Activated gamma-delta T cell treated with anti-CD3 and anti-CD28 coated beads, Interleukin-2, amount 50 U/mL, for 16 hours (primary cell): ENCODE results near the gene CACNA2D4.

Experiments used
- DNase-seq: peaks from one replicate; pipeline ENCODE4 v3.0.0-alpha.2; 2020; ENCODE audit warnings: low read depth

Gene CACNA2D4

DNA sequence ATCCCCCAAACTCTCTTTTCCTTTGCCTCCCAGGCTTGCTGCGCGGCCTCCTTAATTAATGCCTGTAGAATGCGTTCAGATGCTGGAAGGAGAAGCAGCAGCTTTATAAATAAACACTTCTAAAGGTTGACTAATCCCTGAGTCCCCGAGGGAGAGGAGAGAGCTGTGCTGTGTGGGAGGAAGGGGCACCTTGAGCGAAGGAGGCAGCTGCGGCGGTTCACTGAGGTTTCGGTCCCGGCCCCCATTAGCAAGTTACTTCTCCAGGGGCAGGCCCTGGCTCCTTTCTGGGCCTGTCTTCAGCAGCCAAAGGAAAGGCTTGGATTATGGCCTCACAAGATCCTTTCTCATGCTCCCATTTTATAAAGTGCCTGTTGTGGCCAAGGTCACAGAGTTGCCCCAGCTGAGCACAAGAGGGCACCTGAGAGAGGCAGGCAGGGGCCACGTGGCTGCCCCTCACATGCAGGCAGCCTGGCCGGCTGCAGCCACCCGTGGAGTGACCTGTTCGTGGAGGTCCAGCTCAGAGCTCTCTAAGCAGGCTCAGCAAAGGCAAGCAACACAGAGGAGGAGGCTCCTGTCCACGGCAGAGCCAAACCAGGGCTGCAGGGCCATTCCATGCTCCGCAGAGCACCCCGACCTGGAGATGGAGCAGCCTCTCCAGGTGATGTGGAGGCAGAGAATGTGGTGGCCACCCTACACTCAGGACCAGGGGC, 15.0 kb upstream of the CACNA2D4 start:
- no peak for DNase-seq

DNA sequence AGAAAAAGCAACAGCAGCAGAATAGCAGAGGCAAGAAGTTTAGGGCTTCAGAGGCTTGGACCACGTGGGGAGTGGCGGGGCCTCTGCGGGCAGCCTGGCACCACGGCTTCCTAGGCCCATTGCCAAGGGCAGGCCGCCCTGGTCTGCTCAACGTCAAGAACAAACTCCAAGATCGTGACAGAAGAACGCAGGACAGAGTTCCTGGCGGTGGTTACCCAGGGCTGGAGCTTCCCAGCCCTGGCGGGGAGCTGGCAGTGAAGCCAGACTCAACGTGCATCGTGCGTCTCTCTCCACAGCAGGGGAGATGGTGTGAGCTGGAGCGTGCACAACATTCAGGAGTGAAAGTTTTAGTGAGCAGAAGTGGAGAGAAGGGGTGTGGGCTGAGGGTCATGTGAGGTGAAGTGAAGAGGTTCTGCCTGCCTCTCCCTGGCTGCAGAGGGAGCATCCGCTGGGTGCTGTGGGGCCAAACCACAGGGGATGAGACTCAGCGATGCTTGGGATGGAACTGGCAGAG, 13.9 kb upstream of the CACNA2D4 start:
- DNase-seq = no peak

DNA sequence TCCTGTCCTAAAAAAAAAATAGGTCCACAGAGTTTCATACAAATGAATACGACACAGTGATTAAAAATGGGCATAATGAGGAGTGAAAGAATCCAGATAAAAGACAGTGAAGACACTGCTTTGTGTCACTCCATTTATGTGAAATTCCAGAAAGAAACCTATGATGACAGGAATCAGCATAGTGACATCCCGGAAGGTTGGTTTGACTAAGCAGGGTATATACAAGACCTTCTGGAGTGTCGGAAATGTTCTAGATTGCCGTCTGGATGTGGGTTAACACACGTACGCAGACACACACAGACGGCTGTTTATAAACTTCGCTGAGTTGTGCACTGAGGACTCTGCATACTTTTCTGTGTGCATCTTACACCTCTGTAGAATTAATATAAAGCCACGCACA, 13.2 kb upstream of the CACNA2D4 start:
- no peak for DNase-seq

DNA sequence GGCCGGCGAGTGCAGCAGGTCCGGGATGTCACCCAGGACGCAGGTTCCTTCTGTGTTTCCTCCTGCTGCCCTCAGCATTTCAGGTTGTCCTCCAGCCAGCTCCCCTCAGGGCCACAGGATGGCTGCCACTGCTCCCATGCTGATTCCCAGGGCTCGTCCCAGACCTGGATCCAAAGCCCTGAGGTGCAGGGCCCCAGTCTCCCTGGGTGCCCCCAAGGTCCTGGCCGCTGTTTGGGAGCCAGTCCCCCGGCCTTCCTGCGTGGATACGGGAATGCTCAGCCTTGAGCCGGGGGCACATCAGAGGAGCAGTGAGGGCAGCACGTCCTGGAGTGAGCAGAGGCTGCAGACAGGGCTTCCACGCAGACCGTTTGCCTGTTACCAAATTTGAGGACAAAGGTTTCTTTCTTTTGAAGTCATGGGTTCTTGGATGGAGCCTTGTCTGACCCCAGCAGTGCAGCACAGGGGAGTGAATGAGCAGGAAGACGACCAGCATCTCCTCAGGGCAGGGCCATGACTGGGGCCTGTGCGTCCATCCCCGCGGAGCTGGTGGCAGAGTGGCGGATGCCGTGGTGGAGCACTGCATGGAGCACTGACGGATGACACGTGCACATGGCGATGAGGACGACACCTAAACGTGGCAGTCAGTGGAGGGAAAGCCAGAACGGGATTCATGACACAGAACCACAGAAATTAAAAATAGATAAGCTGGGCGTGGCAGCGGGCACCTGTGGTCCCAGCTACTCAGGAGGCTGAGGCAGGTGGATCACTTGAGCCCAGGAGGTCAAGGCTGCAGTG, 12.5 kb upstream of the CACNA2D4 start:
- DNase-seq = no peak

DNA sequence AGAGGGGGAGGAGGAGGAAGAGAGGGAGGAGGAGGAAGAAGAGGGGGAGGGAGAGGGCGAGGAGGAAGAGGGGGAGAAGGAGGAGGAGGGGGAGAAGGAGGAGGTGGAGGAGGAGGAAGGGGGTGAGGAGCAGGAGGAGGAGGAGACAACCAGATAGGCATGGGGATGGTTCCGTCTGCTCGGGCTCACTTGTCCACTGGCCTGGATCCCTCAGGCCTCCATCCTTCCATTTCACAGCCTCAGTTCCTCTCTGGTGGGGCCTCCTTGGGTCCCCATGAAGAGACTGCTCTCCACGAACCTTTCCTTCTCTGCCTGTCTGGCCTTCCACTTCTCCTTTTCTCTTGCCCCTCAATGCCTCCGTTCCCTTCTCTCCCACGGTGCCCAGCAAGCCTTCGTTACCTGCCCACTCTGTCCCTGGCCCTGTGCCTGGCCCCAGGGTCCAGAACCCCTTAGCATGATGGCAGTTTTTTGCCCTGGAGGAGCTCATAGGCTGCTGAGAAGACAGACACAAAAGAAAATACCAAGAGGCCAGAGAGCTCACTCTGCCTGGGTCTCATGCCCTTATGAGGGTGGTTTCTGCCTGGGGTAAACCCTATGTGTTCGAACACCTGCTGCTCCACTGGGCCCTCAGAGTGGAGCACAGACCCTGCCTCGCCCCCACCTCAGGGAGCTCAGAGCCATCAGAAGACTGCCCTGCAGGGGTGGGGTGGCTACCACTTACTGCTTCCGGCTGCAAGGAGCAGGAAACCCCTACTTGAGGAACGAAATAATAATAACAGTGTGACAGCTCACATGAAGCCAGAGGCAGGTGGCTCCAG, 11.7 kb upstream of the CACNA2D4 start:
- no peak for DNase-seq

DNA sequence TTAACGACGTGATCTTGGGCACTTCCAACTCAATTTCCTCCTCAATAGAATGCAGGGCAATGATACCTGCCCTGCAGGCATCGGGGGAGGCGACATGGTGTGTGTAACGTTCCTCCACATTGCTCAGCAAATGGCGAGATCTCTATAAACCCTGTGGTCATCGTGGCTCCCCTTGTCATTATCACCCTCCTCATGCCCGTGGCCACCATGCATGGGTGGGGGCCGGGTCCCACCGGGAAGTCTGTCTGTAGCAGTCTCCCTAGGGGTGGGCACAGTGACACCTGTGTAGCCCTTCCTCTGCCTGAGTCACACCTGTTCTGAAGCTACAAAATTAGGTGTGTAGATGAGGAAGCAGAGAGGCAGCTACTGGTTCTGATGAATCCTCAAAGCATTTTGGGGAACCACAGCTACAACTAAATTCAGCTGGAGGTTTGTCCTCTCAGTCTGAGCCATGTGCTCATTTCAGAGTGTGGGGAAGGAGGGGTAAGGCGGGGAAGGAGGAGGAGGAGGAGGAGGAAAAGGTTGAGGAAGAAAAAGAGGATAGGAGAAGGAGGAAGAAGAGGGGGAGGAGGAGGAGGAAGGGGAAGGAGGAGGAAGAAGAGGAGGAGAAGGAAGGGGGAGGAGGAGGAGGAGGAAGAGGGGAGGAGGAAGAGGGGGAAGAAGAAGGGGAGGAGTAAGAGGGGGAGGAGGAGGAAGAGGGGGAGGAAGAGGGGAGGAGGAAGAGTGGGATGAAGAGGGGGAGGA, 11.0 kb upstream of the CACNA2D4 start:
- DNase-seq = no peak

DNA sequence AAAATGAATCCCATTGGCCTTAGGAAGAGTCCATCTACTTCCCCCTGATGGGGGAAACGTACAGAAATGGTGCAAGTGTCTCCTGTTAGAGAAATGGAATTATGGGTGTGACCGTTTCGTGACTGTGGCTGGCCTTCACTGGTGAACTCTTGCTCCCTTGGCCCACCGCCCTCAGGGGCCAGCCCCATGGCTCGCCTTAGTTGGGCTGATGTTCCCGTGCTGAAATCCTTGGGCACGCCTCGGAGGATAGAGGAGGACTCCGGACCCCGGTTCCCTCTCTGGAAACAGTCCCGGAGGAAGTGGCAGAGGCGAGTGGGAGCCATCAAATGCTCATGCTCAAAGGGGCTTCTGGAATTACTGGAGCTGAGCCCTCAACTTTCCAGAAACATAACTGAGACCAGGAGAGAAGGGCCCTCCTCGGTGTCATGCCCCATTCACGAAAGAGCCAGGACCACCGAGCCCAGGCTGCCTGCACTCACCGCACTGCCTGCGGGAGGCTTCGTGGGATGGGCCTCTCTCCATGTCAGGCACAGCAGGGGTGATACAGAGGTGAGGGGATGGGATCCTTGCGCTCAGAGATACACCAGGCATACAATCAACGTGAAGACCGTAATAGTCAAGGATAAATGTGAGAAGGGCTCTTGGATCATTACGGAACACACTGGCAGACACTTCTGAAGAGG, 10.1 kb upstream of the CACNA2D4 start:
- no peak for DNase-seq

DNA sequence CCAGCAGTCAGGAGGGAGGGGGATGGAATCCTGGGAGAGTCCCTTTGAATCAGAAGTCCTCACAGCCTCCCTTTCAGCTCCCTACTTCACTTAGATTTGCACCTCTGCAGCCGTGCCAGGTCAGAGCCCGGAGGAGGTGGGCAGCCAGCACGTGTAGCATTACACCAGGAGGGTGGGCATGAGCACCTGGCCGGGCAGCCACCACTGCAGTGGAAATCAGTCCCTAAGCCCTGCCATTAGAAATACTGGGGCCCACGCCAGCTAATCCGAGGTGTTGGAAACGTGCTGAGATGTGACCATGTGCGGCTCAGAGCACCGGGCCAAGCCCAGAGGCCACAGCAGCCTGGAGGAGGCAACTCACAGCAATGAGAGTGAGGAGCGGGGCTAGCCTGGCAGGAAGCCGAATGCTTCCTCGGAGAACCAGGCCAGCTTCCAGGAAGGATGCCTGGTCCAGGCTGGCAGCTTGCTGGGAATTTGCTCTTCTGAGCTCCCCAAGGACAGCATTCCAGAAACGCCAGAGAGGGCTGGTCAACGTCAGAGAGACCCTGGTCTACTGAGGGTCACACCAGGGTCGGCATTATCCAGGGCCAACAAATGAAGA, 9.4 kb upstream of the CACNA2D4 start:
- DNase-seq = no peak

DNA sequence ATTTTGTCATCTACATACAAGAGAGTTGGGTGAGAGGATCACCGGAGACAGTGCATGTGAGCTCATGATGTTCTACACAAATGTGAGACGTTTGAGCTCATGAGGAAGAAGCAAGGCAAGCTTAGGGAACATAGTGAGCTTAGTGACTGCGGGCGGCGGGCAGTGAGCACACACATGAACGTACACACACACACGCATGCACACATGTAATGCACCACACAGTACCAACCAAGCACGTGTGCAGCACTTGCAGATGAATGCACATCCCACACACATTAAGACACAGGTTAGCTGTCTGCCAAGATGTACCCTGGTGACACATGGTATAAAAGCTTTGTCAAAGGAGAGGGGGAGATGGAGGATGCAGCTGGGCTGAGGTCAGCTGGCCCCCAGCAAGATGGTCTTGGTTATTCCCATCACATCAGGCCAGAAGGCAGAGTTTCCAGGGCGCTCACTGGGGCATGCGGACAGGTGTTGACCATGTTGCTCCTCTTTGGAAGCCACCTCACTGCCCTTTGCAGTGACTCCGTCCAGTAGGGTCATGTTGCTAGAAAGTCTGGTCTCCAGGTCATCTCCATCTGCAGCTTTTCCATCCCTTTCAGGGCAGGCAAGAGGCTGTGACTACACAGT, 8.7 kb upstream of the CACNA2D4 start:
- DNase-seq = no peak

DNA sequence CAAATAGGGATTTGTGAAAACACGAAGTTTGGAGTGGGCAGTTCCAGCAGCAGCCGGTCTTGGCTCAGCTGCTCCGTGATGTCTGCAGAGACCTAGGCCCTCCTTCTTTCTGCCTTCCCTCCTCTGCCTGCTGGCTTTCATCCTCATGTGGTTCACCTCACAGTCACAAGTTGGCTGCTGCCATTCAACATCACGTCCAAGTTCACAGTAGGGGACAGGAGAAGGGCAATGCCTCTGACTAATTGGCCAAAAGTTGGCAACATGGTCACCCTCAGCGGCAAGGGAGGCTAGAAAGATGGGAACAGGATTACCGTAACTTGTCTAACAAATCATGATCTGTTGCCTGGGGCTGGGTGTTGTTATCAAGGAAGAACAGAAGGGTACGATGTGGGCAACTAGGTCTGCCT, 7.8 kb upstream of the CACNA2D4 start:
- DNase-seq = no peak

DNA sequence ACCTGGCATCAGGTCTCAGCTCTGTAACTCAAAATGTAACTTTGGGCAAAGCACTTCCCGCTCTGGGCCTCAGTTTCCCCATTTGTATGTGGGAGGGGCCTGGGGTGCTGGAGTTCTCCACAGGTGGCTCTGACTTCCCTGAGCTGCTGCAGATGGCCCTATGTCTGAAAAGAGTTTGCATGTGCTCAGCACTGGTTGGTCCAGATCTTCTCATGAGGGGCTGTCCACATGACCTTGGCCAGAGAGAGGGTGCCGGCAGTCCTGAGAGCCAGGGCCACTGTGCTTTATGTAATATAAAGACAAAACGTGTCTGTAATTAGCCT, 7.2 kb upstream of the CACNA2D4 start:
- DNase-seq = no peak

DNA sequence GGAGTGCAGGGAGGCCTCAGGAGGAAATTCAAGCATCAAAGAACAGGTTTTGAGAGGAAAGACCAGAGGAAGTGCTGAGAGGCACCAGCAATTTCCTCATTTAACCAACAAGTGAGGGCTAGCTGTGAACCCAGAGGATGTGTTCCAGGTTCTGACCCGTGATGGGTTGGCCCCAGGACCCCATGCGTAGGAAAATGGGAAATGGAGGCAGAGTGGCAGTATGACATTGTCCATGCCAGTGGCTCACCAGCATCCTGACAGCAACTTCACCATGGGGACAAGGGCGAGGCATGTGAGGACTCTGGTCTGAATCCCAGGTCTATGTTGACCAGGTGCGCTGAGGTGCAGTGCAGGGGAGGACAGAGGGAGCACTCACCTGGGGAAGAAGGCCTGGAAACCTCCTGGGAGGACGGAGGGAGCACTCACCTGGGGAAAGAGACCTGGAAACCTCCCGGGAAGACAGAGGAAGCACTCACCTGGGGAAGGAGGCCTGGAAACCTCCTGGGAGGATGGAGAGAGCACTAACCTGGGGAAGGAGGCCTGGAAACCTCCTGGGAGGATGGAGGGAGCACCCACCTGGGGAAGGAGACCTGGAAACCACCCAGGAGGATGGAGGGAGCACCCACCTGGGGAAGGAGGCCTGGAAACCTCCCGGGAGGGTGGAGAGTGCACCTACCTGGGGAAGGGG, 6.7 kb upstream of the CACNA2D4 start:
- no peak for DNase-seq

DNA sequence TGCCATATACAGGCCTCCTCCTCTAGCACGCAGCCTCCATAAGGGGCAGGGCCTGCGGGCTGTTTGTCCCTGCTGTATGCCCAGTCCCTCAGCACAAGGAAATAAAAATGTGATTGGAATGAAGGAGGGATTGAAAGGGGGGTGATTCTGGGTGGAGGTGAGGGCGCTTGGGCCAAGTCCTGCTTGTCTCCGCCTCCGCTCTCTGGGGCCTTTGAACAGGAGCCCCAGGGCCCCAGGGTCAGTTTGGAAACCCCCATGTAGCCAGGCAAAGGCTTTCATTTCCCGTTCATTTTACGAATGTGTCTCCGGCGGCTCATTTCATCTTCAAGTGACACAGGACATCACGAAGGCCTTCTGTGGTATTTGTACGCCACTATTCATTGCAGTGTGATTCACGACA, 4.5 kb upstream of the CACNA2D4 start:
- DNase-seq = no peak

DNA sequence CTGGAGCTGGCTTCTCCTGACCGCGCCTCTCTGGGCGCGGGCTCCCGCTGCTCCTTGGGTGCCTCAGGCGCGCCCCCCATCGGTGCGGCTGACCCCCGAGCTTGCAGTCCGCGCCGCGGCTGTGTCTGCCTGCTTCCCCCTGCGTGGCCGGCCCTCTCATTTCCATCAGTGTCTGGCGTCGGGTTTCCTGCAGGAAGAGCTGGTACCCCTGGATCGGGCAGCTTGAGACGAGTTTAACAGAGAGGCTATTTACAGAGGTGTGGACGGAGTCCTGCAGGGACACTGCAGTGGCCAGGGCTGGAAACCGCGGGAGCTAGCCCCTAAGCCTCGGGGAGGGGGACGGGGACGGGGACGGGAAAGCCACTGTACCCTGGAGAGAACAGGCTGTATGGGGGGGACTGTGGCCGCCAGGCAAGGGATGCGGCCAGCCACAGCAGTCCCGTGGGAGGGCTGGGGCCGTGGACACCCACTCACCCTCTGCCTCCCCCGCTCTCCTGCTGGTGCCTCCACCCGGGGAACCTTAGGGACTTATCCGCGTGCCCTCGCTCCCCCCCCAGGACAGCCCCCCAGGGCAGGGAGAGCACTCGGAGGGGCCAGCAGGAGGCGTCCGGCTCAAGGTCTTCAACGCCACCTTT, 3.7 kb upstream of the CACNA2D4 start:
- DNase-seq = no peak

DNA sequence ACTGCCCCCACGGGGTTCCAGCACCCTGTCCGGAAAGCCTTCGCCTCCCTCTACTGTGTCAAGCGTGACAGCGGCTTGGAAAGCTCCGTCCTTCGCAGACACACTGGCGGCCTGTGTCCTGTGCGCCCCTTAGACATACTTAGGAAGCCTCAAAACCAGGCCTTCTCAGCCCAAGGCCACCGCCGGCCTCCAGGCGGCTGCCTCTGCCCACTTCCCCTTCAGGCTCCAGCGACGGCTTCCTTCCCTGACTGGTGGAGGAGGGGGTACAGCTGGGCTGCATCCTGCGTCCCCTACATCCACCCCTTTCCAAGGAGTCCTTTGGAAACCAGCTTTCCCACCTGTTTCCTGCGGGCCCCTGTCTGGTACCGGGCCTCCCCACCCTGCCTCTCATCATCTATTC, 2.5 kb upstream of the CACNA2D4 start:
- DNase-seq = no peak

DNA sequence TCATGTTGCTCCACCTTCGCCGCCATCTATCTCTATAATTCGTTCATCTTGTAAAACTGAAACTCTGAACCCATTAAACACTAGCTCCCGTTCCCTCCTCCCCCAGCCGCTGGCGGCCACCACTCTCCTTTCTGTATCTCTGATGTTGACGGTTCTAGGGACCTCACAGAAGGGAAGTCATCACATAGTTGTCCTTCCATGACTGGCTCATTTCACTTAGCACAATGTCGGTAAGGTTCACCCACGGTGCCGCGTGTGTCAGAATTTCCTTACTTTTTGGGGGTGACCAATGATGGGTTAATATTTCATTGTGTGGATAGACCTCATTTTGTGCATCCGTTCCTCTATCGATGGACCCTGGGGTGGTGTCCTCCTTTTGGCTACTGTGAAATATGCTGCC, 2.0 kb upstream of the CACNA2D4 start:
- DNase-seq = no peak

DNA sequence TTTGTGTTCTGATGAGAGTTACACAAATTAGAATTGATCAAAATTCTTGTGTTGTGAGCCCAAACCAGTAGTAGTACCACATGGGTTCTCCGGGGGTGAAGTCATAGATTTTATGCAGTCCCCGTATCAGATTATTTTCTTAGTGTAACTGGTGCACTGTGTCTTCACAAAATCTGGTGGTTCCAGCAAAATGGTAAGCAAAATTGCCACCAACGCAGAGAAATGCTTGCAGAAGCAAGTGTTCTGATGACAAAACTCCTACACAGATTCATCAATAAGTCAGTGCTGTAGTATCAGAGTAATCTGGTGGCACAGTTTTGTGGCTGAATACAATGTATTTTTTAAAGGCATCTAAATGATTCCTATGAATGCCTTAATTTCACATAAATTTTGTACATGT, 1.3 kb upstream of the CACNA2D4 start:
- no peak for DNase-seq

DNA sequence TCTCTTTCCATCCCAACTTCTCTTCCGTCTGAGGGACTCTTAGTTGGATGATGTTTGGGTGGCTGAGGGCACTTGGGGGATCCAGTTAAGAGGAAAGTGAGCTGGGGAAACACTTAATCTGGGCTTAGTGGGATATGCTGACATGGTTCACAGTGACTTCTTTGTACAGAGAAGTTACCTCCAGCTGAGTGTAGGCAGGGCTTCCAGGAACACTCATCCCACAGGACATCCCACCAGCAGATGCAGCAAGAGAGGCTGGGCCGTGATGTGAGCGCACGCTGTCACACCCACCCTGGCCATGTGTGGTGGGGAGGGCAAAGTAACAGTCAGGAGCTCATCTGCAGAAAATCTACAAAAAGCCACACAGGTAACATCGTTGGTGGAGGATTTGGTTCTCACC, 832 bp upstream of the CACNA2D4 start:
- DNase-seq = no peak

DNA sequence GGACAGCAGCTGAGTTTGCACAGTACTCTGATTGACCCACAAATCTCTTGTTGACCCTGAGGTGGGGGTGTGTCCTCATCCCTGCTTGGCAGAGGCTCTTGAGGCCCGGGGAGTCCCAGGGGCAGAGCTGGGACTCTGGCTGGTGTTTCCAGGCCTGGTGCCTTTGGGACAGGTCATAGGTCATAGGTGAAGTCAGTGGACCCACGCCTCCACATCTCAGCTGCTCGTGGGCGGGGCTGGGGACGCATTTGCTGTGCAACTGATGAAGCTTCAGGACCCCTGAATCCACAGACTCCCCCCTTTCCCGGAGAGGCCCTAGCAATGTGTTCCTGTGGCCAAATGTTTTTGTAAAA, 408 bp upstream of the CACNA2D4 start:
- no peak for DNase-seq
